Measurements from ENCODE around the gene KRT16.
"Not testable (repeated sequence)": the region's sequence is repeated elsewhere in the genome, so short reads cannot be mapped to it uniquely, and the experiment has no call there.

KRT16 gene

DNA sequence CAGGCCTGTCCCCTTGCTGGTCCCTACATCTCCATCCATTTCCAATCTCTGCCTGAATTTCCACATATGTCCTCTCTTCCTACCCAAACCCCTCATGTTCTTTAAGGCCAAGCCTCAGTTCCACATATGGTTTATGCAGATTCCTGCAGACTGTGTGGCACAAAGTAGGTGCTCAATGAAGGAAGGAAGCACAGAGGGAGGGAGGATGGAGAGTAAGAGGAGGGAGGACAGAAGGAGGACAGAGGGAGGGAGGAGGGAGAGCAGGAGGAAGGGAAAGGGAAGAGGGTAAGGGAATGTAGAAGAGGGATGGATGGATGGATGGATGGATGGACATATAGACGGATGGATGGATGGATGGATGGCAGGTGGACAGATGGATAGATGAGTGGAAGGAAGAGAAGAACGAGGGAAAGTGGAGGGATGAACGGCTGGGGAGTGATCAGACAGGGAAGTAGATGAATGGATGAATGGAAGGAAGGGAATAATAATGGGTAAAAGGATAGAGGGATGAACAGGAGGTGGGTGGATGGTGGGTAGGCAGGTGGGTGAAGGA is 18.1 kb downstream of the KRT16 start:
- Histone ChIP-seq H3K4me3 (ENCODE audit: low read length) (no peak overlapping the region), H3K27me3 (ENCODE audit: control insufficient read depth, insufficient read depth, low read length) (peaks cover 59% of the 10 kb centered on the region), H3K9me3 (replicated peaks; ENCODE audit: low read length) (no peaks in the 10 kb centered on the region), H3K4me1 (ENCODE audit: control insufficient read depth, insufficient read depth, low read length) (no peaks in the 10 kb centered on the region), H3K4me2 (ENCODE audit: low read length) (no peak overlapping the region), H3K36me3 (ENCODE audit: insufficient read depth, low read length) (no peaks in the 10 kb centered on the region), H3K9ac (ENCODE audit: low read depth, low read length) (no peak overlapping the region)

DNA sequence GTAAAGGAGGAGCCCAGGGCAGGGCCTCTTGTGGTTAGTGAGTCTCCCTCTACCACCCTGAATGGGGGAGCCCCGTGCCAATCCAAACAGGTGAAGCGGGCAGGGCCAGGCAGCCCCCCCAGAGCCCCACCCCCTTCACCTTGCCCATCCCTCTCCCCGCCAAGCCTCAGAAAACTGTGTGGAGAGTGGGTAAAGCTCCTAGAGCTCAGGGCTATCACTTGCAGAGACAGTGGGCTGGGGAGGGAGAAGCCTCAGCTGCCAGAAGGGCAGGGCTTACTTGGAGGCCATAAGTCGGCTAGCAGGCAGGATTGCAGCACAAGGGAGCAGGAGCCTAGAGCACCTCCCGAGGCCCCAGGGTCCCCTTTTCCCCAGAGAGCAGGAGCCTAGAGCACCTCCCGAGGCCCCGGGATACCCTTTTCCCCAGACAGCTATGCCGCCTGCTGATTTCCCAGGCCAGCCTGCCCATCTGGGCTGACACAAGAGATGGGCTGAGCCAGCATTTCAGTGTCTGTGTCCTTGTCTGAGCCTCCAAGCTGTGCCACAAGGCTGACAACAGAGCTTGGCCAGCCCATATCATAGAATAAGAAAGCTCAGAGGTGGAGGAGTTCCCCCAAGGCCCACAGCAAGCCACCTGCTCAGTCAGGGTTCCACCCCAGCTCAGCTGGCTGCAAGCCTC is 19.1 kb downstream of the KRT16 start:
- no peak overlapping the region for H3K4me3 ChIP-seq (ENCODE audit: low read length)

DNA sequence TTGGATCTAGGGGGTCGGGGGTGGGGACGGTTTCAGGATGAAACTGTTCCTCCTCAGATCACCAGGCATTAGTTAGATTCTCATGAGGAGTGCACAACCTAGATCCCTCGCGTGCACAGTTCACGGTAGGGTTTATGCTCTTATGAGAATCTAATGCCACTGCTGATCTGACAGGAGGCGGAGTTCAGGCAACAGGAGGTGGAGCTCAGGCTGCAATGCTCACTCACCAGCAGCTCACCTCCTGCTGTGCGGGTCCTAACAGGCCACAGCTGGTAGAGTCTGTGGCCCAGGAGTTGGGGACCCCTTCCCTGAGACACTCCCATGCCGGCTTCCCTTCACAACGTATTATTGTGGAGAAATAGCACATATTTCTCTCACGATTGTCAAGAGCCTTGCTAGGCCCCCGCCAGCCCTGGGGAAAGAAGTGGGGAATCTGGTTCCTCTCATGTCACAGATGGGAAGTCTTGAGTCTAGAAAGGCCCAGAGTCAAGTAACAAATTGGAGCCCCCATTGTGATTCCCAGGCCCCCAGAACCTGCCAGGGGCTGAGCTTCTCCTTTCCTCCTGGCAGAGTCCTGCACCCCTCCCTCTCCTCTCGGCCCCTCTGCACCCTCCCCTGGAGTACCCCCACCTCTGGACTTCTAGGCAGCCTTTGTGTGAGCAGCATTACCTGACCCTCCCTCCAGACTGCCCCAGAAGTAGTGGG is 19.8 kb downstream of the KRT16 start:
- H3K4me1 ChIP-seq (ENCODE audit: control insufficient read depth, insufficient read depth, low read length) = no peaks in the 10 kb centered on the region
- H3K36me3 ChIP-seq (ENCODE audit: insufficient read depth, low read length) = no peaks in the 10 kb centered on the region
- H3K9me3 ChIP-seq (replicated peaks; ENCODE audit: low read length) = no peaks in the 10 kb centered on the region
- H3K4me2 ChIP-seq (ENCODE audit: low read length) = no peak overlapping the region
- H3K4me3 ChIP-seq (ENCODE audit: low read length) = no peak overlapping the region
- no peak overlapping the region for H3K9ac ChIP-seq (ENCODE audit: low read depth, low read length)
- H3K27me3 ChIP-seq (ENCODE audit: control insufficient read depth, insufficient read depth, low read length) = peaks cover 62% of the 10 kb centered on the region

More for the DNA sequence above, 19.1 kb downstream of the KRT16 start:
- H3K4me1 ChIP-seq (ENCODE audit: control insufficient read depth, insufficient read depth, low read length) = no peaks in the 10 kb centered on the region
- no peak overlapping the region for H3K9ac ChIP-seq (ENCODE audit: low read depth, low read length)
- H3K9me3 ChIP-seq (replicated peaks; ENCODE audit: low read length) = no peaks in the 10 kb centered on the region
- H3K4me2 ChIP-seq (ENCODE audit: low read length) = no peak overlapping the region
- H3K27me3 ChIP-seq (ENCODE audit: control insufficient read depth, insufficient read depth, low read length) = peaks cover 62% of the 10 kb centered on the region
- no peaks in the 10 kb centered on the region for H3K36me3 ChIP-seq (ENCODE audit: insufficient read depth, low read length)

DNA sequence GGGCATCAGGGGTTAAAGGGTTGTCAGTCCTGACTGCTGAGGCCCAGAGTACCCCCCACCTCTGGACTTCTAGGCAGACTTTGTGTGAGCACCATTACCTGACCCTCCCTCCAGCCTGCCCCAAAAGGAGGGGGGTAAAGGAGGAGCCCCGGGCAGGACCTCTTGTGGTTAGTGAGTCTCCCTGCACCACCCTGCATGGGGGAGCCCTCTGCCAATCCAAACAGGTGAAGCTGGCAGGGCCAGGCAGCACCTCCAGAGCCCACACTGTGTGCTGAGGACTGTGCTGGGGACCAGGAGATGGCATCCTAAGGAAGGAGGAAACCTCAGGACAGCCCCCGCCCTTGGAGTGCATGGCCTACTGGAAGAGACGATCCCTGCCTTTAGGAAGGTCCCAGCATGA is 23.3 kb downstream of the KRT16 start:
- Histone ChIP-seq H3K4me2 (ENCODE audit: low read length) (no peak overlapping the region), H3K27me3 (ENCODE audit: control insufficient read depth, insufficient read depth, low read length) (peaks cover 56% of the 10 kb centered on the region), H3K4me1 (ENCODE audit: control insufficient read depth, insufficient read depth, low read length) (no peaks in the 10 kb centered on the region), H3K9me3 (replicated peaks; ENCODE audit: low read length) (no peaks in the 10 kb centered on the region), H3K4me3 (ENCODE audit: low read length) (no peak overlapping the region), H3K9ac (ENCODE audit: low read depth, low read length) (no peak overlapping the region), H3K36me3 (ENCODE audit: insufficient read depth, low read length) (no peaks in the 10 kb centered on the region)

DNA sequence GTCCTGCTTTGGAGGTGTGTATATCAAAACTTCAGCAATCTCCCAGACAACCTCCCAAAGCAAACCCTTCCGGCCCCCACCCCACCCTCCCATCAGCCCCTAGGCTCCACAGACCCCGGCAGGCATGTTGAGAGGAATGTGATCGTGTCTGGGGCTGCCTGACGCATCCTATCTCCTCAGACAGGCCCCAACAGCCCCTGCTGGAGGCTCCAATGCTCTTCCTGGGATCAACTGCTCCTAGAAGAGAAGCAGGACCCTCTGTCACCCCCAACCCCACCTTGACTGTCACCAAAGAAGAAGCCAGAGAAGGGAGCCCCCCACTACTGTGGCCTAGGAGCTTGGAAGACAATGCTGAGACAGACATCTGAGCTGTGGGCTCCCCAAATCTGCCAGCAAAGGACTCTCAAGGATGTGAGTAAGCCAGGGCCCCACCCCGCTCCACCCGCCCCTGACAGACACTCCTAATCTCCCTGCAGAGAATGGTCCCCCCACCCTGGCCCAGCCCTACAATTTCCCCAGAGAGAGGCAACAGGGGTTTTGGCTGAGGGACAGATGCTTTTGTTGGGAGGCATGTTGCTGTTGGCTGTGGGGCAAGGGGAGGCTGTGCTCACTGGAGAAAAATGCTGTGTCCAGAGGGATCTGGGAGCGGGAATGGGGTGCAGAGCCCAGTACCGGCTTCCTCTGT is 24.3 kb downstream of the KRT16 start:
- no peak overlapping the region for H3K4me3 ChIP-seq (ENCODE audit: low read length)
- H3K4me1 ChIP-seq (ENCODE audit: control insufficient read depth, insufficient read depth, low read length) = no peaks in the 10 kb centered on the region
- H3K9me3 ChIP-seq (replicated peaks; ENCODE audit: low read length) = no peaks in the 10 kb centered on the region
- no peak overlapping the region for H3K9ac ChIP-seq (ENCODE audit: low read depth, low read length)
- H3K4me2 ChIP-seq (ENCODE audit: low read length) = no peak overlapping the region
- H3K27me3 ChIP-seq (ENCODE audit: control insufficient read depth, insufficient read depth, low read length) = peaks cover 54% of the 10 kb centered on the region
- H3K36me3 ChIP-seq (ENCODE audit: insufficient read depth, low read length) = no peaks in the 10 kb centered on the region

DNA sequence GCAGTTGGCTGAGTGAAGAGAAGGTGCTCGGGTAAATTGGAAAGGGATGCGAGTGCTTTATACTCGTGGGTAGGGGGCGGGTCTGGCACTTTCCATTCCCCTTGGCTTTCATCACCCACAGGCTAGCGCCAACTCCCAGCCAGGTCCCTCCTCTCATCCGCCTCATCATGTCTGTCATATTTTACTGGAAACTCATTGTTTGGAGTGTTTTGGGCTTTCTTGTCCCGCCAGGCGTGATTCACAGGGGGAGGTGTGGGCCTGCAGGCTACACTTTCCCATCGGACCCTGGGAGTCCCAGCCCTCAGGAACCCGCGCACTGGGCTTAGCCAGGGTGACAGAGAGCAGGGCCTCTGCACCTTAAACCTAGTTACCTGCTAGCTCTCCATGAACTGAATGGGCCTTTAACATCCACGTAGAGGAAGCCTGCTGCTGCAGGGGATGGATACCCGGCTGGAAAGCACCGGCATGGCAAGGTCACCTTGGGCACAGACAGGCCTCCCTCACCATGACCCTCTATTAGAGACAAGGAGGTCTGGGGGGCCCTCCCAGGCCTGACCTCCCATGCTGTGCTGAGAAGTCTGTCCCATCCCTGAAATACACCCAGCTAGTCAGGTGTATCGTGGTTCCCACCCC is 25.6 kb downstream of the KRT16 start, which contains the start of gene KRT14:
TSS of gene KRT14 (minus strand) at position 33 of the 633 bp plus-strand sequence. CDS start 61 bp downstream, outside the sequence.
- Histone ChIP-seq H3K4me3 (ENCODE audit: low read length) (no peak within 1 kb of the TSS), H3K9ac (ENCODE audit: low read depth, low read length) (no peak within 1 kb of the TSS), H3K27me3 (ENCODE audit: control insufficient read depth, insufficient read depth, low read length) (peaks cover 49% of the 10 kb centered on the region), H3K36me3 (ENCODE audit: insufficient read depth, low read length) (no peaks in the 10 kb centered on the region), H3K4me2 (ENCODE audit: low read length) (no peak within 1 kb of the TSS), H3K9me3 (replicated peaks; ENCODE audit: low read length) (no peaks in the 10 kb centered on the region), H3K4me1 (ENCODE audit: control insufficient read depth, insufficient read depth, low read length) (no peaks in the 10 kb centered on the region)

DNA sequence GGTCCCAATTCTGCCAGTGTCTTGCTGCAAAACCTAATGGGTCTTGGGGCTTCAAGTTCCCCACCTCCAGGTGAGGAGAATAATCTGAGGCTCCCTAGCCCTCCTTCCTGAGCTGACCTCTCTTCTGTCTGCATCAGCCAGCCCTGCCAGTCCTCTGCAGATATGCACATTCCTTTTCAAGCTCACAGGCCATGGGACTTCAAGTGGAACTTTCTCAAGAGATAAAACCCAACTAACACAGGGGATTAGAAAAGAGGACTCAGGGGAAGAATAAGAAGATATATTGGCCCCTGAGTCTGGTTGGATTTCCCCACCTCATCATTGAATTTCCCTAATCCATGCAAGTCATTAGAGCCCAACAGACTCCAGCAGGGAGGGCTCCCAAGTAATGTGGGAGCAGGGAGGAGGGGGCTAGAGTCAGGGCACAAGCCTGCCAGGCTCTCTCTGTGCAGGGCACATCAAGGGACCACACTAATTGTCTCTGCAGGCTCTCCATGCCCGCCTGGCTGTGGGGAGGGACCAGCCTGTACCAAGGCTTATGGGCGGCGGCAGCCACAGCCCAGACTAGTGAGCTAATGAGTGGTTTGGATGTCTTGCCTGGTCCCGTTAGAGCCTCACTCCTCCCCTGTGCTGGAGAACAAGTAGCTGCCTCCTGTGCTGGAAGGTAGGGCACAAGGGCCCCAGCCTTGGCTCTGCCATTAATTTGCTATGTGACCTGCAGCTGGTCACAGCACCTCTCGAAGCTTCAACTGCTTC is 27.1 kb downstream of the KRT16 start:
- no peaks in the 10 kb centered on the region for H3K9me3 ChIP-seq (replicated peaks; ENCODE audit: low read length)
- no peaks in the 10 kb centered on the region for H3K36me3 ChIP-seq (ENCODE audit: insufficient read depth, low read length)
- H3K27me3 ChIP-seq (ENCODE audit: control insufficient read depth, insufficient read depth, low read length) = peaks cover 56% of the 10 kb centered on the region
- H3K4me1 ChIP-seq (ENCODE audit: control insufficient read depth, insufficient read depth, low read length) = no peaks in the 10 kb centered on the region
- no peak overlapping the region for H3K4me2 ChIP-seq (ENCODE audit: low read length)
- H3K9ac ChIP-seq (ENCODE audit: low read depth, low read length) = no peak overlapping the region
- no peak overlapping the region for H3K4me3 ChIP-seq (ENCODE audit: low read length)

DNA sequence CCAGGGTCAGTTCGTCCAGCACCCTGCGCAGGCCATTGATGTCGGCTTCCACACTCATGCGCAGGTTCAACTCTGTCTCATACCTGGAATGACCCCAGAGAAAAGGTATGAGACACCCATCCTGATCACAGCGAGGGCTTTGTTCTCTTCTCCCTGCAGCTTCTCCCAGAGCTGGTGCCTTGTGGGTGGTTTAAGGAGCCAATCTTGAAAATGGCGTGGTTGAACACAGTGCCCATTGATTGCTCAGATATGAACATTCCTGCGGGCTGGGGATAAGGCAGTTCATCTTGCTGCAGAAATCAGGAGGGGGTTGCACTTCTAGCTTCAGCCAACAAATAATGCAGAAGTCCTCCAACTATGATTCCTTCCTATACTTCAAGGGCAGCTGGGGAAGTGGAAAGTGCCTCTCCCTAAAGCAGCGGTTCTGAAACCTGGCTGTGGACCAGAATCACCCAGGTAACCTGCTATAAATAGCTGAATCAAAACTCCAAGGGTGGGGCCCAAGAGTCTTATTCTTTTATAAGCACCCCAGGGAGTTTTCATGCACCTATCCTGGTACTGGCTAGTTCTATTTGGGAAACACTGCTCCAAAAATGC is 28.1 kb downstream of the KRT16 start:
- not testable (repeated sequence) for H3K4me1 ChIP-seq (ENCODE audit: control insufficient read depth, insufficient read depth, low read length); H3K36me3 ChIP-seq (ENCODE audit: insufficient read depth, low read length); H3K4me3 ChIP-seq (ENCODE audit: low read length); H3K9me3 ChIP-seq (replicated peaks; ENCODE audit: low read length); H3K4me2 ChIP-seq (ENCODE audit: low read length); H3K9ac ChIP-seq (ENCODE audit: low read depth, low read length)
- H3K27me3 ChIP-seq (ENCODE audit: control insufficient read depth, insufficient read depth, low read length) = peaks cover 51% of the 10 kb centered on the region

DNA sequence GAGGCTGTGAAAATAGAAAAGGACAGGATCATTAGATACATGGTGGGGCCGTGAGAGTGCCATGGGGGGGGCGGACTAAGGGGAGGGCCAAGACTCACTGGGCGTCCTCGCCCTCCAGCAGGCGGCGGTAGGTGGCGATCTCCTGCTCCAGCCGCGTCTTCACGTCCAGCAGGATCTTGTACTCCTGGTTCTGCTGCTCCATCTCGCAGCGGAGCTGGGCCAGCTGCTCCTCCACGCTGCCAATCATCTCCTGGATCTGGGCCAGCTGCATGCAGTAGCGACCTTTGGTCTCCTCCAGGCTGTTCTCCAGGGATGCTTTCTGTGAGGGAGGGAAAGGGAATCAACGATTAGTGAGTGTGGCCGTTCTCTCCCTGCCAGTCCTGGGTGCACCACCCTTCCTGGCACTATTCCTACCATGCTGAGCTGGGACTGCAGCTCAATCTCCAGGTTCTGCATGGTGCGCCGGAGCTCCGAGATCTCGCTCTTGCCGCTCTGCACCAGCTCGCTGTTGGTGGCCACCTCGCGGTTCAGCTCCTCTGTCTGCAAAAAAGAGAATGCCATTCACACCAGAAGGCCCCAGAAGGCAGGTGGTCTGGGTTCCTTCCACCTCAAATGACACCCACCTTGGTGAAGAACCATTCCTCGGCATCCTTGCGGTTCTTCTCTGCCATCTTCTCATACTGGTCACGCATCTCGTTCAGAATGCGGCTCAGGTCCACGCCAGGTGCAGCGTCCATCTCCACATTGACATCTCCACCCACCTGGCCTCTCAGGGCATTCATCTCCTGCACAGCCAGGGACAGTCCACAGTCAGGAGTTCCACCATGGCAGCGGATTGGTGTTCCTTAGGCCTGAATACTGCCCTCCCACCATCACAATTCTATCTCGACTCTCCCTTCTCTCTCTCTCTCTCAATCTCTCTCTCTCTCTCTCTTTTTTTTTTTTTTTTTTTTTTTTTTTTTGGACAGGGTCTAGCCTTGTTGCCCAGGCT is 29.1 kb downstream of the KRT16 start:
- Histone ChIP-seq H3K36me3 (ENCODE audit: insufficient read depth, low read length) (no peaks in the 10 kb centered on the region), H3K4me1 (ENCODE audit: control insufficient read depth, insufficient read depth, low read length) (peaks cover 3% of the 10 kb centered on the region), H3K9ac (ENCODE audit: low read depth, low read length) (no peak overlapping the region), H3K4me2 (ENCODE audit: low read length) (no peak overlapping the region), H3K4me3 (ENCODE audit: low read length) (no peak overlapping the region), H3K9me3 (replicated peaks; ENCODE audit: low read length) (no peaks in the 10 kb centered on the region), H3K27me3 (ENCODE audit: control insufficient read depth, insufficient read depth, low read length) (peaks cover 55% of the 10 kb centered on the region)

Measured in skeletal muscle satellite cell (primary cell).